SK-N-SH (cell line): ENCODE results near the gene ATP6V1B1.

Experiments
- CTCF ChIP-seq: fragments of 200-600 bp; sonication (generic); IDR thresholded peaks from 2 replicates; pipeline ENCODE4 v1.6.1; 2017; ENCODE audit warnings: antibody characterized with exemption, mild to moderate bottlenecking, moderate library complexity
- GATA2 ChIP-seq: sonication (generic); formaldehyde crosslinking; IDR thresholded peaks from 2 replicates; pipeline ENCODE4 v1.5.0; 2020; ENCODE audit warnings: mild to moderate bottlenecking, missing genetic modification reagents
- NRF1 ChIP-seq: IDR thresholded peaks from 2 replicates; pipeline ENCODE4 v1.6.1; 2012; ENCODE audit warnings: low read depth, mild to moderate bottlenecking, low read length
- POLR2AphosphoS5 ChIP-seq: IDR thresholded peaks from 2 replicates; pipeline ENCODE4 v1.6.1; 2012; ENCODE audit warnings: low read depth, low read length
- RAD21 ChIP-seq: IDR thresholded peaks from 2 replicates; pipeline ENCODE4 v1.6.1; 2012; ENCODE audit warnings: mild to moderate bottlenecking, low read length
- YY1 ChIP-seq: IDR thresholded peaks from 2 replicates; pipeline ENCODE4 v1.4.0; 2012; ENCODE audit warnings: low read depth, mild to moderate bottlenecking
- TF ChIP-seq, protein P1 (sequence below): IDR thresholded peaks from 2 replicates; pipeline ENCODE4 v1.4.0; 2012; ENCODE audit warnings: low read depth, borderline replicate concordance
- TF ChIP-seq, protein P2 (sequence below): IDR thresholded peaks from 2 replicates; pipeline ENCODE4 v1.4.0; 2012; ENCODE audit warnings: low read depth, borderline replicate concordance

DNA sequence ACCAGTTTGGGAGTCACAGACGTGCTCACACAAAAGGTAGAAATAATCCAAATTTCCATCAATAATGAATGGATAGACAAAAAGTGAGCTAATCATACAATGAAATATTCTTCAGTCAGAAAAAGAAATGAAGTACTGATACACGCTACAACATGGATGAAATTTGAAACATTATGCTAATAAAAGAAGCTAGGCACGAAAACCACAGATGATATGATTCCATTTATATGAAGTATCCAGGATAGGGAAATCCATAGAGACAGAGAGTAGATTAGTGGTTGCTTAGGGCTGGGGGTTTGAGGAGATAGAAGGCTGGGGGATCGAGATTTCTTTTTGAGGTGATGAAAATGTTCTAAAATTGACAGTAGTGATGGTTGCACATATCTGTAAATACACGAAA, 43.0 kb upstream of the ATP6V1B1 start:
- TF ChIP-seq CTCF (no peak), RAD21 (no peak), POLR2AphosphoS5 (no peak), NRF1 (no peak), GATA2 (no peak), YY1 (no peak)
- TF ChIP-seq, protein P1, sequence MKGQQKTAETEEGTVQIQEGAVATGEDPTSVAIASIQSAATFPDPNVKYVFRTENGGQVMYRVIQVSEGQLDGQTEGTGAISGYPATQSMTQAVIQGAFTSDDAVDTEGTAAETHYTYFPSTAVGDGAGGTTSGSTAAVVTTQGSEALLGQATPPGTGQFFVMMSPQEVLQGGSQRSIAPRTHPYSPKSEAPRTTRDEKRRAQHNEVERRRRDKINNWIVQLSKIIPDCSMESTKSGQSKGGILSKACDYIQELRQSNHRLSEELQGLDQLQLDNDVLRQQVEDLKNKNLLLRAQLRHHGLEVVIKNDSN = no peak
- TF ChIP-seq, protein P2, sequence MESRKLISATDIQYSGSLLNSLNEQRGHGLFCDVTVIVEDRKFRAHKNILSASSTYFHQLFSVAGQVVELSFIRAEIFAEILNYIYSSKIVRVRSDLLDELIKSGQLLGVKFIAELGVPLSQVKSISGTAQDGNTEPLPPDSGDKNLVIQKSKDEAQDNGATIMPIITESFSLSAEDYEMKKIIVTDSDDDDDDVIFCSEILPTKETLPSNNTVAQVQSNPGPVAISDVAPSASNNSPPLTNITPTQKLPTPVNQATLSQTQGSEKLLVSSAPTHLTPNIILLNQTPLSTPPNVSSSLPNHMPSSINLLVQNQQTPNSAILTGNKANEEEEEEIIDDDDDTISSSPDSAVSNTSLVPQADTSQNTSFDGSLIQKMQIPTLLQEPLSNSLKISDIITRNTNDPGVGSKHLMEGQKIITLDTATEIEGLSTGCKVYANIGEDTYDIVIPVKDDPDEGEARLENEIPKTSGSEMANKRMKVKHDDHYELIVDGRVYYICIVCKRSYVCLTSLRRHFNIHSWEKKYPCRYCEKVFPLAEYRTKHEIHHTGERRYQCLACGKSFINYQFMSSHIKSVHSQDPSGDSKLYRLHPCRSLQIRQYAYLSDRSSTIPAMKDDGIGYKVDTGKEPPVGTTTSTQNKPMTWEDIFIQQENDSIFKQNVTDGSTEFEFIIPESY = no peak
